NCI-H2196 (cell line): Measurements from ENCODE around the gene RNF207.

Experiments
- DNase-seq: peaks from one replicate; lab custom pipeline; 2025; ENCODE audit not compliant: unreplicated experiment; lab: John Stamatoyannopoulos, UW

RNF207 gene, protein sequence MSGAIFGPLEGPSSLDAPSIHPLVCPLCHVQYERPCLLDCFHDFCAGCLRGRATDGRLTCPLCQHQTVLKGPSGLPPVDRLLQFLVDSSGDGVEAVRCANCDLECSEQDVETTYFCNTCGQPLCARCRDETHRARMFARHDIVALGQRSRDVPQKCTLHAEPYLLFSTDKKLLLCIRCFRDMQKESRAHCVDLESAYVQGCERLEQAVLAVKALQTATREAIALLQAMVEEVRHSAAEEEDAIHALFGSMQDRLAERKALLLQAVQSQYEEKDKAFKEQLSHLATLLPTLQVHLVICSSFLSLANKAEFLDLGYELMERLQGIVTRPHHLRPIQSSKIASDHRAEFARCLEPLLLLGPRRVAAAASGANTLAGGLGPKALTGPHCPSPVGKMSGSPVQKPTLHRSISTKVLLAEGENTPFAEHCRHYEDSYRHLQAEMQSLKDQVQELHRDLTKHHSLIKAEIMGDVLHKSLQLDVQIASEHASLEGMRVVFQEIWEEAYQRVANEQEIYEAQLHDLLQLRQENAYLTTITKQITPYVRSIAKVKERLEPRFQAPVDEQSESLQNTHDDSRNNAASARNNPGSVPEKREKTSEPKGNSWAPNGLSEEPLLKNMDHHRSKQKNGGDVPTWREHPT

DNA sequence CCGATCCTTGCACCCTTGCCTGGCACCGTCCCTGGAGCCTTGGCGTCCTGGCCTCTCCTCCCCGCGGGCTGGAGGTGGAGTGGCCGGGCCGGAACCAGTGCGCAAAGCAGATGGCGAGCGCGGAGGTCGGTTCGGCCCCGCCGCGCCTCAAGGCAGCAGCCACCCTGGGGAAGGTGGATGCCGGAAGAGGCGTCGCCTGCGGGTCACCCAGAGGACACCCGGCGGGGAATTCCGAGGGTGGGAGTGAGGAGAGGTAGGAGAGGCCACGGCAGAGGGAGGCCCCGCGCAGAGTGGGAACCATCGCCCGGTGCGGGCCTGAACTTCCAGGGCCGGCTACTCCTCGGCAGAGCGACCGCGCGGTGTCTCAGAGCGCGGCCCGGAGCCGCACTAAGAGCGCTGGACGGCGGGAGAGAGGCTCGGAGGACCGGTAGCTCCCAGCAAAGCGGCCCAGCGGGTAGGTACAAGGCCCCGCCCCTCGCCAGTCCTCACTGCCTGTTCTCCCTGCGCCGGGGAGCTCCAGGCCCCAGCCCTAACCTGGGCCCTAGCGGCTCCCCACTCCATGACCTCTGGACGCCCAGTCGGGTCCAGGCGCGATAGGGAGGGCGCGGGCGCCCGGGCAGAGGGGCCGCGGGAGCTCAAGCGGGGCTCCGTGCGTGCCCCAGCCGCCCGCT is at the start of gene RNF207:
Gene RNF207 (plus strand): TSS at position 271 of the 671 bp plus-strand sequence. CDS start 417 bp downstream, outside the sequence.
- no peak for DNase-seq

DNA sequence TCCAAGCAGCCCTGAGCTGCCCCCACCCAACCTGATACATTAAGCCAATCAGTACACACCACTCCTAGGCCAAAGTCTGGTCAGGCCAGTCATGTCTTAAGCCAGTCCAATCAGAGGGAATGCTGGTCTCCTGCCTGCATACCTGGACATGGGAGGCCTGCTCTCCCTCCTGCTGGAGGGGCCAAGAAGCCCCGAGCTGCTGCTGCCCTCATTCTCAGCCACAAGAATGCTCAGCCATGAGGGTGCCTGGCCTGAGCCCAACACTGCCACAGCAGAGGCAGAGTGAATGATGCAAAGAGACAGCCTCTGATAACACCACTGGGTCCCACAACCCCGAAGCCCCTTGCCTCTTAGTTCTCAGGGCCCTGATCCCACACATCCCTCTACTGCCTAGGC is 48.8 kb upstream of the RNF207 start:
- no peak for DNase-seq

DNA sequence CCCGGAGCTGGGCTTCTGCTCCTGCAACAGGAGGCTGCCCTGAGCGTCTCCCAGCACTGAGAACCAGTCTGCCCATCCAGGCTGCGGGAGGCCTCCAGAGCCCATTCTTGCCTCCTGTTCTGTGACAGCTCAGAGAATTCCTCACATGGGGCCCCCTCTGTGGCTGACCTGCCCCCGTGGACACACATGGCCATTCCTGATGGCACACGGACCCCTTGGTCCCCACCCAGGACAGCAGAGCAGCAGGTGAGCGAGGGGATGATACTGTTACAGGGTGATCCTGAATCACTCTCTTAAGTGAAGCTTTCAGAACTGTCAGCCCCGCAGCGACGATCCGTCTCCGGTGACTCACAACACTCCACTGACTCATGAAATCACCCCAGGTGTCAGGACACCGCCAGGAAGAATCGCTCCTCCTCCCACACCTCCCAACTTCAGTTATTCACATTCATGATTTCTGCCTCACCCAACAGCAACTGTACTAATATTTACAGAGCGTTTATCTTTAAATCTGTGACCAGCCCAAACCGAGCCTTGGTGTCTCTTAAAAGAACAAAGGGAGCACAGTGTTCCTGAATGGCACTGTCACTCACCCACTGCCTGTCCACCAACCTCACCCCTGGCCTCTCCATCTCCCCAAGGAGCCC is 48.3 kb upstream of the RNF207 start:
- peak; percentile 78 for DNase-seq

DNA sequence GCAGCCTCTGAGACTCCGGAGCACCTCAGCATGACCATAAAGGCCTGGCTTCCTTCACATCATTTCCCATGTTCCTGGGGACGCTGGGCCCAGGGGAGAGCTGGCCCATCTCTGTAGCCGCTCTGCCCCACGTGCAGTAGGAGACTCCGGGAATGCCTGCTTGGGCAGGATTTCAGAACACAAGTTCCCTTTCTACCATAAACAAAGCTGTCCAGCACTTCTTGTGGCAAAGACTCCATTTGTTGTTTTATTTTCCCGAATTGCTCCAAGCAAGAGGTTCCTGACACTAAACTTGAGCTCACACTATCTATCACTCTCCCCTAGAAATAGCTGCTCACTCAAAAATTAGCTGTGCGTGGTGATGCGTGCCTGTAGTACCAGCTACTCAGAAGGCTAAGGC is 47.7 kb upstream of the RNF207 start:
- DNase-seq: no peak

DNA sequence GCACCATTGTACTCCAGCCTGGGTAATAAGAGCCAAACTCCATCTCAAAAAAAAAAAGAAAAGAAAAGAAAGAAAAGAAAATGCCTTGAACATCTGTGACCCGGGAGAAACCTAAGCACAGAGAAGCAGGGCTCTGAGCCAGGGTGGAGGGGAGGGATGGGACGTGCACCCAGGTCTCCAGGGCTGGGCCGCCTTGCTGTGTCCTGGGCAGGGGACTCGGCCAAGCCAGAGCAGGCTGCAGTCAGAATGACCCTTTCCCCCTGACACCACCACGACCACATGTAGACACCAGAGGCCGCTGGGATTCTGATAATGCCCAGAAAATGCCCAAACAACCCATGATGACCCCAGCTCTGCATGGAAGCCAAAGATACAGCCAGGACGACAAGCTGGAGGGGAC is 43.6 kb upstream of the RNF207 start:
- no peak for DNase-seq

DNA sequence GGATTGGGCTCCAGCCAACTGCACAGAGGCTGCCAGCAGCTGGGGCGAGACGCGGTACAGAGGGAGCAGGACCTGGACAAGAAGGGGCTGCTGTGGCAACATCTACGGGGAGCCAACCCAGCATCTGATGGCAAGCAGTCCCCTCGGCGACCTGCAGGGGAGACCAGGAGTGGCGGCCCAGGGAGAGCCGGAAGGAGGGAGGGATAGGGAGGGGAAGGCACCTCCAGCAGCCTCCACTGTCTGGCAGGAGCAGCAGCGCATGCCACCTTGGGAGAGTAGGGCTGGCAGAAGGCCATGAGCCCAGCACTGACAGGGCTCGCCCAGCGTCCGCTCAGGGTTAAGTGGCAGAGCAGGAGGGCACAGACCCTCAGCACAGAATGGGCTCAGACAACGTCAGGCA is 43.1 kb upstream of the RNF207 start:
- DNase-seq: peak; percentile 51

DNA sequence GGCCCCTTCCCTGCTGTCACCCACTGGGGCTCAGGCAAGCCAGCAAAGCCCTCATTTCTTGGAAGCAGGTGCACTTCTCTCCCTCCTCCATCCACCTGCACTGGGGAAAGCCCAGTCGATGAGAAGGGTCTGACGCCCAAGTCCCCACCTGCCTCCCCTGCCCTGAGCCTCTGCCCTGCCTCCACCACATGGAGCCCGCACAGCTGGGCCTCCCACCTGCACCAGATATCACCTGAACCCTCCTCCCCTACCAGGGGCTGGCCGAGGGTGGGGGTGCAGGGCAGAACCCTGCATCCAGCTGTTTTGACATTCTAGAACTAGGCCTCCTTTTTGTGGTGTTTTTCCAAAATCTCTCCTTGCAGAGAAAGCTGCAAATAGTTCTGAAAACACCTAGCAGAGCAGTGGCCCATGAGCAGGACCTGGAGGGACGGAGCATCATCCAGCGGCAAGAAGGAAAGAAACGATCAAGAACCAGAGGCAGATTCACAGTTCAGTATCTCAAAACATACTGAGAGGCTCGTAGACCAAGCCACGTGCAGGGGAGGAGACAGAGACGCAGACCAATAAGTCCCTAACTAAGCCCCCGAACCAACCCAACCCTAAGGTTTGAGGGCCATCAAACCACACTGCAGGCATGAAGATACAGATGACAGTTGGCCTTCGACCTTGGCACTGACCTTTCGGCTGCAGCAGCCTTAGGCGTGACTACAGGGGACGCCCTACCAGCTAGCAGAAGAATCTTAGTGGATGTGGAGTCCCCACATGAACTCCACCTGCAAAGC is 42.5 kb upstream of the RNF207 start:
- DNase-seq: no peak

DNA sequence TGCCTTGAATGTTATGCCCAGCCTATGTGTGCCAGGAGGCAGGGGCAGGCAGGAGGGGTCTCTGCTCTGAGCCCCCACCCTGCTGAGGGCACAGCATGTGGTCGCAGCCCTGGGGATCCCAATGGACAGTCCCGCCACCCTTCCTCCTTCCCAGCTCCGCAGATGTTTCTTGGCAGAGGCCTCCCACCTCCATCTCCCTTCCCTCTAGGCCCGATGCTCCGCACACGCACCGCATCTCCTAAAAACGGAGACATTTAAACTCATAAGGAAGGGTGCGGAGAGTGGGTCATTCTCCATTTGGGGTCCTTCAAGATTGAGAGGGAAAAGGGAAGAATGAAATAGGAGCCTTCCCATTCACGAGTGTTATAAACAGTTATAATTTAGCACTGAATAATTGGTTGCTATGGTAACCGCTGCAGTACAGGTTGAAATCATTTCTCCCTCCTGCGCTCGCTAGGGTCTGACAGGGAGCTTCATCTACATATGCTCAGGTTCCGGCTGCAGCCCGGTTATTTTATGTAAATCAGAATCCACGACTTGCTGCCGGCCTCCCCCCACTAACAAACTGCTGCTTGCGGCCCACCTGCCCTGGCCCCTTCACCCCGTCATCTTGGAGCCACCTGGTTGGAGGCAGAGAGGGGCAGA is 41.8 kb upstream of the RNF207 start:
- DNase-seq: no peak

DNA sequence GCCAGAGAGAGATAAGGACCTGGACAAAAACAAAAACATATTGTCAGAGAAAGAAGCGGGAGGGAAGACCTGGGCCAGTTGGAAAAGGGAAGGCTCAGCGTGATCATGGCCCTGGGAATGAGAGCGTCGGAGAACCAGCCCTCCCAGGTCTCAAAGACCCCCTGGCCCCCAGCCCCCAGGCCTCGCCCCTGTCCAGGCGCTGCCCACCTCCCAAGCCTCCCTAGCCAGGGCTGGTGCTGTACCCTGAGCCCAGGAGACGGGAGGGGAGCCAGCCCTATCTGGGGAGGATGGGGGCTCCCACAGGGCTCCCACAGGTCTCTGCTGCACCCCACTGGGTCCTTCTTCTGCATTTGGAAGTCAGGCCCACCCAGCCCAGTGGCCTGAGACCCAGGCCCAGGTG is 40.9 kb upstream of the RNF207 start:
- DNase-seq: no peak

DNA sequence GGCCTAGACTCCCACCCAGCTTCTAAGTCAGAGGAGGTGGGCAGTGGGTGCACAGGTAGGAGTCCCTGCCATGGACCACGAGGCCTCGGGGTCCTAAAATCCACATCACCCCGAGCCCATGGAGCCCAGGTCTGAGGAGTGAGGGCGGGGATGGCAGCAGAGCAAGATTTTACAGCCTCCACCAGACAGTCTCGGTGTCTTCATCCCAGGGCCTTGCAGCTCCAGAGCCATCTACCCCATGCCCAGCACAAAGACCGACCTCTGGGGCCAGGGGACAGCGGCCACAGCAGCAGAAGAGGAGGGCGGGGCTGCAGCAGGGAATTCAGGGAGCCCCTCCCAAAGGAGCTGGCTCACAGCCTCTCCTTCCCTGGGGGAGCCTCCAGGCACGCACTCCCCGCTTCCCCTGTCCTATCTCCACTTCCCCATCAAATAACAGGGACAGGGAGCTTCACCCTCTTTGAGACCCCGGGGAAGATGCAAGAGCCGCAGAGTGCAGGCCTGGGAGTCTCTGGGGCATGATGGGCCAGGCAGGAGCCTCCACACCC is 40.4 kb upstream of the RNF207 start:
- no peak for DNase-seq

DNA sequence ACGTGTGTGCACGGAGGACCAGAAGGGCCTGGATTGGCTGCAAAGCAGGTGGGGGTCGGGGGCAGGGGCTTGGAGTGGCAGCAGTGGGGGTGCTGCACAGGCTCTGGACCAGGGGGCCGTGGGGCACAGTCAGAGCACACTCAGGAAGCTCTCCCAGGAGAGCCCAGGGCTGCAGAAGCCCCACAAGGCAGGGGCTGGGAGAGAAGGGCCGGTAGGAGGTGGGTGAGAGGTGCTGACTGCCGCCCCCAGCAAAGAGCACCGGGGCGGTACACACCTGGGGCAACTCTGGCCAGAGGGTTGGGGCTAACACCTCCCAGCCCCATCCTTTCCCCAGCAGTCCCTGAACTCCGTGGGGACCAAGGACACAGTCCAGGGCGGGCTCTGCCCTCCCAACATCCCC is 39.7 kb upstream of the RNF207 start:
- DNase-seq: no peak

DNA sequence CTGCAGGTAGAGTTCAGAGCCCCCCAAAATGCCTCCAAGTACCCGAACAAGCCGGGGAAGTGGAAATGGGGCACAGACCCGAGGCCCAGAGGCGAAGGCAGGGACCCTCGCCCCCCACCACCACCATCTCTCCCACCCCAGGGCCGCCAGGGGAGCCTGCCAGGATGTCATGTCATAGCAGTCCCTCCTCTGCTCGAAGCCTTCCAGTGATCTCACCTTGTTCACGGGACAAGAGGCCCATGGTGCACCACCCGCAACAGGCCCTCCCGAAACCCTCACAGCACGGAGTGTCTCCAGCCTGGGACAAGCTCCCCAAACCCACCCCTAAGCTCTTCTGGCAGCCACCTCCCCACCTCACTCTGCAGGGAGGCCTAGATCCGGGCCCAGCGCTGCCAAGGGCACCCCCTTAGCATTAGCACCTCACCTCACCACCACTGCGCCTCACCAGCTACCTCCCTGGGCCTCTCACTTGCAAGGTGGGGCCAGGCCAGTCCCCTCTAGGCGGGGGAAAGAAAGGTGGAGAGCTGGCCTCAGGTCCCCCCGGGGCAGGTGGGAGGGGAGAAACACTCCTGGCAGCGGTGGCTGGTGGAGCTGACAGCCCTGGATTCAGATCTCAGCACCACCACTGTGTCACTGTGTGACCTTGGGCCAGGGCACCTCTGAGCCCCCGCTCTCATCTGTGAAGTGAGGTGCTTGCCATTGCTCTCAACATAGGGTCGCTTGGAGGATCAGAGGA is 39.1 kb upstream of the RNF207 start:
- no peak for DNase-seq

DNA sequence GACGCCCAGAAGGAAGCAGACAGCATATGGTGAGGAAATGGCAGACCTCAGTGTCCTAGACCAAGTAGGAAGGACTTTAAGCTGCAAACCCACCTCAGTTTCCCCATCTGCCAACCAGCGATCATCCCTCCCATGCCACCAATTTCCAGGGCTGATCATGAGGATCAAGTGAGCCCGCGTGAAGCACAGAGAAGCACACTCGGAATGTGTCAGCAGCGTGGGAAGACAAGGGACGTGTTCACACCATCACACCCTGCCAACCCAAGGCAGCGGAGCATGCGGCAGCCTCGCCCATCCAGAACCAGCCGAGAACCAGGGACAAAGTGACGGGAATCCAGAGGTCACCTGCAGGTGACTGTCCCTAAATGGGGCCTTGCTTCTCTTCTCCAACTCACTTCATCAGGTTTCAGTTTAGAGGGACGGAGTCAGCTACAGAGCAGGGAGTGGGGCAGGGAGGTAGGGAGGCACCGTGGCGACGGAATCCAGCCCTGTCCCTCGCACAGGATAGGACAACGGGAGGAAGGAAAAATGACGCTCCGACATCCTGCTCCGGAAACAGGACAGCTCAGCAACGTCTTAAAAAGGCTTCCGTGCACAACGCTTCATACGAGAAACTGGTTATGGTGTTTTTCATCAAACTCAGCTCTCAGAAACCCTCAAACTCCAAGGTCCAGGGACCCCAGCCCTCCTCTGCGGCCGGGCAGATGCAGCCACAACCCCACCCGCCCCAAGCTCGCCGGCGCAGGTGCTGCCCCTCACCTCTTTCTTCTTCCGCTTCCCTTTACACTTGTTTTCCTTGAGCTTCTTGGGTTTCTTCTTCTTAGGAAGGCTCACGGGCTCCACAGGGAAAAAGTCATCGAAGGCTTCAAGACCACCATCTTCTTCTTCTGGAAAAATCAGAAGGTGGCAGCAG is 38.3 kb upstream of the RNF207 start:
- DNase-seq: no peak

DNA sequence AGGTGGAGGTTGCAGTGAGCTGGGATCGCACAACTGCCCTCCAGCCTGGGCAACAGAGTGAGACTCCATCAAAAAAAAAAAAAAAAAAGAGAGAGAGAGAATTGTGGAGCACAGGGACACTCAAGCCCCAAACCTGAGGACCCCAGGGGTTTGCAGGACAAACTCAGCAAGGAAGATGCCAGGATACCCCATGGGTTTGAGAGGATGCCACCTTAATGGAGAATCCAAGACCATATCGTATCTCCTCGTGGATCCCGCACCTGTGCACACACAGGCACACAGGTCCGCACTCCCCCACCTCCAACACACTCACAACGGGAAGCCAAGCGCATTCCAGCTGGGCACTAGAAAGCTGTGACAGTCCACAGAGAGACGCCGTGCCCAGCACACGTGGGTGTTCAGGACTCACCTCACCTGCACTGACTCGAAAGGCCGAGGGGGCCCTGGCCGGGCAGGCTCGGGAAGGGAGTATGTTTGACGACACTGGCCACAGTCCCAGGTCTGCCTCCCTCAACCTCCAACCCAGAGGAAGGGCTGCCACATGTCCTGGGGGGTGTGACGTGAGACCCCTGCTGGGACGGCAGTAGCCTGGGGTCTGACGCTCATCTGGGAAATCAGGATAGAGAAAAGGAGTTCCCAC is 36.9 kb upstream of the RNF207 start:
- DNase-seq: no peak

DNA sequence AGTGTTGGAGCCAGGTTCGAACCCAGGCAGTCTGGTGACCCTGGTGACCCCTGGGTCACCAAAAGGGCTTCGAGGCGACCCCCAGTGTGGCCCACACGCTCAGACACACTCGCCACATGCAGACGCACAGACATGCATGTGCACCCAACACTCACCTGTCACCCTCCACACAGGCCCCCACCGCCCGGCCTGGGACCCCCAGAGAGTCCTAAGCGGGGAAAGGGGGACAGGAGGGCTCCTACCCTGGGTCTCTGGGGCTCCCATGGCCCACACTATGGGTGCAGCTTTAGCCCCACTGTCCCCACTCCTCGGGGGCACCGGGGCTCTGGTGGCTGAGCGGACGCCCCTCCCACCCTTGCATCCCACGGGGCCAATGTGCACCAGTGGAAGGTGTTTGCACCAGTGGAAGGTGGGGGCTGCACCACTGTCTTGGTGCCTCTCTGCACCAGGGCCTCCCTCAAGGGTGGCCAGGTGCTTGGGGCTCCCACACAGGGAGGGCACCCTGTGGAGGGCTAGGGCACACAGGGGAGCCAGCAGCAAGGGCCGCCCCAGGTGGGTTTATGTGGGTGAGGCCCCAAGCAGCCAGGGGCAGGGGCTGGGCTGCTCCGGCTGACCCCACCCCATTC is 35.7 kb upstream of the RNF207 start:
- DNase-seq: no peak

DNA sequence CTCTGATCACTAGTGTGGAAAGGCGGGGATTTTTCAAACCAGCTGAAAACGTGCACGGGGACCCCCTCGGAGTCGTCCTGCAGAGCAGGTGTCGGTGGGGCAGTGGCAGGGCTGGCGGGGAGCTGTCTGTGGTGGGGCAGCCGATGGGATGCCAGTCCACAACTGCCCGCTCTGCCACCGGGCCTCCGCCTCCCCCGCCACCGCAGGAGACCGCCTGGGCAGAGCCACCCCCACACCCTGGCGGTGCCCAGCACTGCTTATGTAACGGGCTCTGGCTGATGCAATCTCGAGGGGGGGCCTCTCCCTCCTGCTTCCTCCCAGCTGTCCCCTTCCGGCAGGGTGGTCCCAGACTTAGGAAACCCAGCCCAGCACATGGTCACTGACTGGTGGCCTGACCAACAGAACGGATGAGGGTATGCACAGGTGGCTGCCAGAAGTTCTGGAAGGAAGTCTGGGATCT is 35.1 kb upstream of the RNF207 start:
- DNase-seq: no peak

DNA sequence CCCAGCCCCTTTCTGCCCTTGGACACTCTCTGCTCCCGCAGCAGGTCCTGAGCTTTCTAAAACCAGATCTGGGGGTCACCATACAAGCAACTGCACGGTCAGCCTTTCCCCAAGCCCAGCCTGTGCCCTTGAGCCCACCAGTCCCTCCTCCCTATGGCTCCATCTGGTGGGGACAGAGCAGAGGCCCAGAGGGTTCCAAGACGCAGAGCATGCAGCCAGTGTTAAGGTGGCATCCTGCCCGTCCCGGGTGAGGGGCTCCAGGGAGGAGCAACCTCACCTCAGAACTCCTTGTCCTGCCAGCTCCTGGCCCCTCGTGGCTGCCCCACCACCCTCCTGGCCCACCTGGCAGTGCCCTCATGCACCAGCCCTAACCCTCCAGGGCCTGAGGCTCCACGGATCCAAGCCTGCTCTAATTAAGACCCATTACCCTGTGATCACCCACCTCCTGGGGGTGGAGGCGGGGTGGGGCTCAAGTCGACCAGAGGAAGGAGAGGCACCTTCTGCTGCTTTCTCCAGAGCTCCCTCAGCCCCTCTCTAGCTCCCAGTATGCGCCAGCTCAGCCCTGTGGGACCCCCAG is 34.3 kb upstream of the RNF207 start:
- no peak for DNase-seq
